ENCODE measurements around the gene BTG4. TPM values are rescaled to one million over a fixed set of nuclear protein-coding genes. Genes with fewer than 3 reads are reported as not detected.

The BTG4 gene
- total RNA-seq, 6 experiments from 2014 or later = not detected

DNA sequence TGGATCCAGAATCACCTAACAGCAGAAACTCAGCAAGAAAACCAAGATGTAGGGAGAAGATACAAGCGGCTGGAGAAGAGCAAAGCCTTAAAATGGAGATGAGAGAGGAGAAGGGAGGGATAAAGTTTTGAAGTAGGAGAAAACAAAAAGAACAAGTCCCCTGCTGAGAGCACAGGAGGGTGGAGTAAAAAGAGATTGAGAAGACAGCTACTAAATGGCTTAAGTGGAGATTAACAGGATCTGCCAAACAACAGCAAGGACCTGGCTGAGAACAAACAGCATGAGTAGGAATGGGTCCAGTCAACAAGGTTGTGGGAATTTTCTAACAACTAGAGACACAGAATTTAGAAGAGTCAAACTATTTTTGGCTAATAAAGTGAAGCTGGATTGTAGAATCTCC, 18.1 kb downstream of the BTG4 start:
- TF ChIP-seq CTCF (IDR thresholded peaks at IDR 0.05) = no peak
- Mint-ChIP-seq H3K4me1 (ENCODE audit: low read depth) (no peaks in the 10 kb centered on the region), H3K36me3 (ENCODE audit: low read depth) (no peaks in the 10 kb centered on the region), H3K27me3 (ENCODE audit: insufficient read depth) (peaks cover 9% of the 10 kb centered on the region), H3K27ac (no peak overlapping the region), H3K4me3 (no peak overlapping the region), H3K9me3 (no peaks in the 10 kb centered on the region; the same call in 1 of the 2 replicates)
- no peak for DNase-seq

DNA sequence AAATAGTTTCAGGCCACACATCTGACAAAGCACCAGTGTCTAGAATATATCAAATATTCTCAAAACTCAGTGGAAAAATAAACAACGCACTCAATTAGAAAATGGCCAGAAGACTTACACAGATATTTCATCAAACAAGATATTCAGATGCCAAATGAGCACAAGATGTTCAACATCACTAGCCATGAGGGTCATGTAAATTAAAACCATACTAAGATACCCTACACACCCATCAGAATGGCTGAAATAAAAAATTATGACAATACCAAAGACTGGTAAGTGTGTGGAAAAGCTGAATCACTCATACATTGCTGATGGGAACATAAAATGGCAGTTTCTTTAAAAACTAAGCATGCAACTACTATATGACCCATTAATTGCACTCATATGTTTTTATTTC, 21.7 kb downstream of the BTG4 start:
- Mint-ChIP-seq H3K27ac (no peak overlapping the region), H3K9me3 (peaks cover 9% of the 10 kb centered on the region), H3K36me3 (ENCODE audit: low read depth) (0 out of 2 replicates have a peak, but pooled peaks cover 6% of the 10 kb centered on the region), H3K4me3 (no peak overlapping the region), H3K27me3 (ENCODE audit: insufficient read depth) (peaks cover 9% of the 10 kb centered on the region), H3K4me1 (ENCODE audit: low read depth) (no peaks in the 10 kb centered on the region)
- no peak for DNase-seq
- TF ChIP-seq CTCF (IDR thresholded peaks at IDR 0.05) = no peak

DNA sequence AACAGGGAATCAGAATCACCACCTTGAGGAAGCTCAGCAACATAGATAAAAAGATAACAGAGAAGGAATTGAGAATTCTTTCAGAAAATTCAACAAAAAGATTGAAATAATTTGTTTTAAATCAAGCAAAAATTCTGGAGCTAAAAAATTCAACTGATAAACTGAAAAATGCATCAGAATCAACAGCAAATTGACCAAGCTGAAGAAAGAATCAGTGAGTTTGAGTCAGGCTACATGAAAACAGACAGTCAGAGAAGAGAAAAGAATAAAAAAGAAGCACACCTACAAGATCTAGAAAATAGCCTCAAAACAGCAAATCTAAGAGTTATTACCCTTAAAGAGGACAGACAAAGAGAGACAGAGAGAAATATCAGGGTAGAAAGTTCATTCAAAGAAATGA, 28.8 kb downstream of the BTG4 start:
- Mint-ChIP-seq H3K4me3 (no peak overlapping the region), H3K27ac (no peak overlapping the region), H3K9me3 (peaks cover 36% of the 10 kb centered on the region), H3K27me3 (ENCODE audit: insufficient read depth) (peaks cover 4% of the 10 kb centered on the region; the same call in 1 of the 2 replicates), H3K4me1 (ENCODE audit: low read depth) (peaks cover 21% of the 10 kb centered on the region), H3K36me3 (ENCODE audit: low read depth) (peaks cover 28% of the 10 kb centered on the region)
- no peak for TF ChIP-seq CTCF (IDR thresholded peaks at IDR 0.05)
- no peak for DNase-seq

GRCh38 chr11:111479666-111480065, 32.5 kb downstream of the BTG4 start:
- no peak for DNase-seq

DNA sequence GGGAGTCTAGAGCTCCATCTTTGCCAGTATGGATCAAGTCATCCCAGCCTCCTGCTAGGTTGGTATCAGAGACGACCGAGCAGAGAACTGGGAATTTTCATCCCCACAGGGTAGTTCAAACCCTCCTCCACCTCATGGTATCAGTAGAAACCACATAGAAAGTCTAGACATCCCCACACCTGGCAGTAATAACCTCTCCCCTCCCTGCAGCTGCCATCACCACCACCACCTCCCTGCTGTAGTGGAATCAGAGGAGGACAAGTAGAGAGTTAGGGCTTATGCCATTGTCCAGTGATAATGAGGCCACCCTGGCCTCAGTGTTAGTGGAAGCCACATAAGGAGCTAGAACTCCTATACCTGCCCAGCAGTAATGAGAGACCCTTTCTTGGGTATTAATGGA, 34.3 kb downstream of the BTG4 start:
- no peak overlapping the region for H3K27ac Mint-ChIP-seq
- H3K9me3 Mint-ChIP-seq = peaks cover 12% of the 10 kb centered on the region
- peaks cover 10% of the 10 kb centered on the region; the same call in 1 of the 2 replicates for H3K36me3 Mint-ChIP-seq (ENCODE audit: low read depth)
- H3K27me3 Mint-ChIP-seq (ENCODE audit: insufficient read depth) = no peaks in the 10 kb centered on the region
- TF ChIP-seq CTCF (IDR thresholded peaks at IDR 0.05) = no peak
- DNase-seq = no peak
- no peak overlapping the region for H3K4me3 Mint-ChIP-seq
- H3K4me1 Mint-ChIP-seq (ENCODE audit: low read depth) = peaks cover 42% of the 10 kb centered on the region

More at GRCh38 chr11:111479666-111480065, 32.5 kb downstream of the BTG4 start:
- peaks cover 42% of the 10 kb centered on the region for H3K4me1 Mint-ChIP-seq (ENCODE audit: low read depth)
- no peaks in the 10 kb centered on the region for H3K27me3 Mint-ChIP-seq (ENCODE audit: insufficient read depth)
- peaks cover 27% of the 10 kb centered on the region for H3K9me3 Mint-ChIP-seq
- peak; percentile 50 for TF ChIP-seq CTCF (IDR thresholded peaks at IDR 0.05)
- H3K27ac Mint-ChIP-seq = no peak overlapping the region
- no peak overlapping the region for H3K4me3 Mint-ChIP-seq
- H3K36me3 Mint-ChIP-seq (ENCODE audit: low read depth) = peaks cover 23% of the 10 kb centered on the region

- no peak overlapping the region for H3K27ac Mint-ChIP-seq
- peaks cover 42% of the 10 kb centered on the region for H3K4me1 Mint-ChIP-seq (ENCODE audit: low read depth)
- DNase-seq = no peak
- no peak overlapping the region for H3K4me3 Mint-ChIP-seq
- H3K9me3 Mint-ChIP-seq = peaks cover 4% of the 10 kb centered on the region; the same call in 1 of the 2 replicates
- H3K27me3 Mint-ChIP-seq (ENCODE audit: insufficient read depth) = no peaks in the 10 kb centered on the region
- peaks cover 10% of the 10 kb centered on the region; the same call in 1 of the 2 replicates for H3K36me3 Mint-ChIP-seq (ENCODE audit: low read depth)
- TF ChIP-seq CTCF (IDR thresholded peaks at IDR 0.05) = no peak
These were observed 35.2 kb downstream of the BTG4 start for GRCh38 chr11:111476956-111477355.

Measured in HFFc6 (cell line).